ENCODE results near the gene LMBR1.

- TF ChIP-seq, protein P1, sequence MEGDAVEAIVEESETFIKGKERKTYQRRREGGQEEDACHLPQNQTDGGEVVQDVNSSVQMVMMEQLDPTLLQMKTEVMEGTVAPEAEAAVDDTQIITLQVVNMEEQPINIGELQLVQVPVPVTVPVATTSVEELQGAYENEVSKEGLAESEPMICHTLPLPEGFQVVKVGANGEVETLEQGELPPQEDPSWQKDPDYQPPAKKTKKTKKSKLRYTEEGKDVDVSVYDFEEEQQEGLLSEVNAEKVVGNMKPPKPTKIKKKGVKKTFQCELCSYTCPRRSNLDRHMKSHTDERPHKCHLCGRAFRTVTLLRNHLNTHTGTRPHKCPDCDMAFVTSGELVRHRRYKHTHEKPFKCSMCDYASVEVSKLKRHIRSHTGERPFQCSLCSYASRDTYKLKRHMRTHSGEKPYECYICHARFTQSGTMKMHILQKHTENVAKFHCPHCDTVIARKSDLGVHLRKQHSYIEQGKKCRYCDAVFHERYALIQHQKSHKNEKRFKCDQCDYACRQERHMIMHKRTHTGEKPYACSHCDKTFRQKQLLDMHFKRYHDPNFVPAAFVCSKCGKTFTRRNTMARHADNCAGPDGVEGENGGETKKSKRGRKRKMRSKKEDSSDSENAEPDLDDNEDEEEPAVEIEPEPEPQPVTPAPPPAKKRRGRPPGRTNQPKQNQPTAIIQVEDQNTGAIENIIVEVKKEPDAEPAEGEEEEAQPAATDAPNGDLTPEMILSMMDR (IDR thresholded peaks at IDR 0.05) = no peak
- TF ChIP-seq SIN3A (IDR thresholded peaks at IDR 0.05; ENCODE audit: borderline replicate concordance, insufficient read depth, low read depth, low read length) = no peak
Measured at GRCh38 chr7:156940421-156941122, 47.6 kb upstream of the LMBR1 start.
